Measurements from ENCODE around the gene TMEM184A. TPM values are rescaled to one million over a fixed set of nuclear protein-coding genes. Genes with fewer than 3 reads are reported as not detected.

The TMEM184A gene
- polyA plus RNA-seq, 2 of the 4 experiments (the other 2 are of a cell fraction): 14.3 to 18.4 TPM

DNA sequence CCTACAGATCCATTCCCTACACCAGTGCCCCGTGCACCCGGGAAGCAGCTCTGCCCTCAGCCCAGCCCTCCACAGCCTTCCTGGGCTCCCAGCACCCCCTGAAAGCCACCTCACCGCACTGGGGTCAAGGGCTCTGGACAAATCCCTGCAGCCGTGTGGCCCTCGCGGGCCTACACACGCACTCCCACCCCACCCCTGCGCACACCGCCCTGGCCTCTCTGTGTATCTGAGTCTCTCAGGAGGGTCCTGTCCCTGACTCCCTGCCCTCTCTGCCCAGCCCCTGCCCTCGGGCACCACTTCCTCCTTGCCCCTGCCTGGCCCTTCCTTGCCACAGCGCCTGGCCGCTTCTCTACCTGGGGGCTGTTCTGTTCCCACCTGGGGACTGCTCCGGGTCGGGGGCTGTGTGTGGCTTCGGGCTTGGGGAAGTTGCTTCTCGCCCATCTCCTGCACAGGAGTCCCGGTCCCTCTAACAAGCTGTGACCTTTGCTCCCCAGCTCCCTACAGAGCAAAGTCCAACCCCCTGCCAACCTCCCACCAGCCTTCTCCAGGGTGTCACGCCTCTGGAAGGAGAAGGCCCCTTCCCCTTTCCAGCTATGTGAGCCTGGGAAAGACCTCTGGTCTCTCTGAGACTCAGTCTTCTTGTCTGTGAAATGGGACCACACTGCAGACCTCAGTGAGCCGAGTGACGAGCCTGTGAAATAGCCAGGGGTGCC lies 1.5 kb downstream of the TMEM184A start:
- TF ChIP-seq CHD2 (IDR thresholded peaks at IDR 0.05; ENCODE audit: low read length, partially characterized antibody) (peak; percentile 2), KDM1A (IDR thresholded peaks at IDR 0.05; ENCODE audit: low read depth) (peak; percentile 99), TP53 (CRISPR knock-in tag; IDR thresholded peaks at IDR 0.05) (no peak), ESRRA (IDR thresholded peaks at IDR 0.05; ENCODE audit: borderline replicate concordance, low read length) (no peak), CBX8 (IDR thresholded peaks at IDR 0.05) (no peak), RCOR1 (IDR thresholded peaks at IDR 0.05; ENCODE audit: low read depth, low read length) (0 out of 2 replicates have a peak, but pooled peaks have one; percentile 54), HDAC2 (IDR thresholded peaks at IDR 0.05) (peak; percentile 92; the same call in 1 of the 2 replicates), CHD4 (IDR thresholded peaks at IDR 0.05; ENCODE audit: borderline replicate concordance) (peak; percentile 79; the same call in 1 of the 2 replicates)
- TF ChIP-seq, protein P1, sequence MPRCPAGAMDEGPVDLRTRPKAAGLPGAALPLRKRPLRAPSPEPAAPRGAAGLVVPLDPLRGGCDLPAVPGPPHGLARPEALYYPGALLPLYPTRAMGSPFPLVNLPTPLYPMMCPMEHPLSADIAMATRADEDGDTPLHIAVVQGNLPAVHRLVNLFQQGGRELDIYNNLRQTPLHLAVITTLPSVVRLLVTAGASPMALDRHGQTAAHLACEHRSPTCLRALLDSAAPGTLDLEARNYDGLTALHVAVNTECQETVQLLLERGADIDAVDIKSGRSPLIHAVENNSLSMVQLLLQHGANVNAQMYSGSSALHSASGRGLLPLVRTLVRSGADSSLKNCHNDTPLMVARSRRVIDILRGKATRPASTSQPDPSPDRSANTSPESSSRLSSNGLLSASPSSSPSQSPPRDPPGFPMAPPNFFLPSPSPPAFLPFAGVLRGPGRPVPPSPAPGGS (IDR thresholded peaks at IDR 0.05): no peak
- no peak; a peak in 1 of 6 replicates for ATAC-seq
- Histone ChIP-seq H3K9me3 (no peaks in the 10 kb centered on the region), H3K4me2 (peak overlapping the region; percentile 94), H3K27ac (peak overlapping the region; percentile 97 to 99), H3K4me3 (peak overlapping the region; percentile 55), H3K4me1 (peaks cover 40% of the 10 kb centered on the region)
- POLR2A ChIA-PET: interaction anchor here (2.6 kb wide), 1 partner anchor 9 kb away, joined by 24 read pairs; no protein-coding TSS in a partner anchor
- no peak for FAIRE-seq
- WGBS (ENCODE audit: missing lambda C conversion rate): 74% methylated on average over 20 of the region's 20 CpGs
- DNase-seq (ENCODE audit: low read depth in 1 of 2, low spot score in 1 of 2): no peak
- CTCF ChIA-PET: interaction anchor here (0.8 to 9.5 kb wide), 9 partner anchors 8 to 361 kb away, joined by 3 to 204 read pairs (median 5); no protein-coding TSS in a partner anchor

DNA sequence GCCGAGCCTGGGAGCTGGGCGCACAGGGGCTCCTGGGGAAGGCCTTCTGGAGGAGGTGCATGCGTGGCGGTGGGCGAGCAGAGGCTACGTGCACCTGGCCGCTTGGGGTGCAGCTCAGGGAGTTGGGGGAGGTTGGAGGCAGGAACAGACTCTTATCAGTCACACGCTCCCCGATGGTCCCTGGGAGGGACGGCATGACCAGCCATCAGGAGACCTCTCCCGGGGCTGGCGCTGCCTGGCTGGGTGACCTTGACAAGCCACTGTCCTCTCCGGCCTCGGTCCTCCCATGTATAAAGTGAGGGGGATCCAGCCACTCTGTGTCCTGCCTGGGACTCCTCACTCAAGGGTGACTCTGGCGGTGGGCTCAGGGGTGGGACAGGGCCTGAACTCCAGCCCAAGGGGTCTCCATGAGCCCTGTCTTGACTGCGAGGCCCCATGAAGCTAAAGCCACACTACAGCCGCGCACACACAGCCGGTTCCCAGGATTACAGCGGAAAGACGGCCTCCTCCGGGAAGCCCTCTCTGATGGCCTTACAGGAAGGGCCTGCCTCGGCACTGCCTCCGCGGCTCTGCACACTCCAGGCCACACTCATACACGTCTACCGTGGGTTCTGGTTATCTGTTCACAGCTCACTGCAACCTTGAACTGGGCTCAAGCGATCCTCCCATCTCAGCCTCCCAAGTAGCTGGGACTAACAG lies 2.3 kb downstream of the TMEM184A start:
- CTCF ChIA-PET: interaction anchor here (1.0 to 9.5 kb wide), 5 partner anchors 9 to 80 kb away, joined by 3 to 204 read pairs (median 16); no protein-coding TSS in a partner anchor
- 94% methylated on average over 25 of the region's 28 CpGs for WGBS (ENCODE audit: missing lambda C conversion rate)

DNA sequence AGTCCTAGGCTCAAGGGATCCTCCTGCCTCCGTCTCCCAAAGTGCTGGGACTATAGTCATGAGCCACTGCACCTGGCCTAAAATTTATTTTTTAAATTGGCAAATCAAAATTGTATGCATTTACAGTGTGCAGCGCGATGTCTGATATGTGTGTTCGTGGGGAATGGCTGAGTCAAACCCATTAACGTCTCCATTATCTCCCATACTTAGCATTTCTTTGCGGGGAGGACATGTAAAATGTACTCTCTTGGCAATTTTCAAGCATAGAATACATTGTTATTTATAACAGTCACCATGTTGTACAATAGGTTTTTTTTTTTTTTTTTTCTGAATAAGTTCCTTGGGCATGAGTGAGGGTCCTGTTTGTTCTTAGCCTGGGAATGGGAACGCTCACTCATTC lies 3.8 kb downstream of the TMEM184A start:
- no peaks in the 10 kb centered on the region for H3K9me3 ChIP-seq
- no peak overlapping the region for H3K4me2 ChIP-seq
- WGBS (ENCODE audit: missing lambda C conversion rate): 90% methylated on average over 7 of the region's 7 CpGs
- ChIA-PET CTCF (interaction anchor here (7.1 to 9.5 kb wide), 2 partner anchors 12 to 44 kb away, joined by 103 to 204 read pairs; no protein-coding TSS in a partner anchor), POLR2A (no interaction called here)
- FAIRE-seq: no peak
- no peak for ATAC-seq
- no peak overlapping the region for H3K4me3 ChIP-seq
- H3K4me1 ChIP-seq: peaks cover 39% of the 10 kb centered on the region
- DNase-seq (ENCODE audit: low read depth in 1 of 2, low spot score in 1 of 2): no peak
- H3K27ac ChIP-seq: 0 out of 6 replicates have a peak overlapping the region, but pooled peaks of 1 of the 2 experiments have one; percentile 15
- no peak for TF ChIP-seq MAZ (IDR thresholded peaks at IDR 0.05; ENCODE audit: borderline replicate concordance, low read depth, low read length)

More for the DNA sequence above, 2.3 kb downstream of the TMEM184A start:
- H3K9me3 ChIP-seq: no peaks in the 10 kb centered on the region
- H3K27ac ChIP-seq: peak overlapping the region; percentile 97 to 99
- ATAC-seq (no peak), FAIRE-seq (no peak), DNase-seq (ENCODE audit: low read depth in 1 of 2, low spot score in 1 of 2) (peak in 1 of 2 experiments; percentile 44)
- peaks cover 38% of the 10 kb centered on the region for H3K4me1 ChIP-seq
- POLR2A ChIA-PET: no interaction called here
- H3K4me2 ChIP-seq: peak overlapping the region; percentile 94
- peak overlapping the region; percentile 55; the same call in 1 of the 3 replicates for H3K4me3 ChIP-seq
- TF ChIP-seq CBX2 (IDR thresholded peaks at IDR 0.05; ENCODE audit: borderline replicate concordance, low read depth) (no peak), ZFP36 (IDR thresholded peaks at IDR 0.05; ENCODE audit: borderline replicate concordance, partially characterized antibody) (peak; percentile 83), RNF2 (IDR thresholded peaks at IDR 0.05; ENCODE audit: borderline replicate concordance, low read depth) (no peak)

DNA sequence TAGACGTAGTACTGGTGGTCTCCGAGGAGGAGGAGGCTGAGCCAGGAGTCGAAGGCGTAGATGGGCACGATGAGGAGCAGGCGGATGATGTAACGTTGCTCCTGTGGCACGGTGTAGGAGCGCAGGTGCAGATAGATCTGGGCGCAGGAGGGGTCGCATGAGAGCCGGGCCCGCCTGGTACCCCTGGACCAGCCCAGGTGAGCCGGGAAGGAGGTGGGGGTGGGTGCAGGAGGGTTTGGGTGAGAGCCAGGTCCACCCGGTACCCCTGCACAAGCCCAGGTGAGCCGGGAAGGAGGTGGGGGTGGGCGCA lies 5.2 kb downstream of the TMEM184A start:
- WGBS (ENCODE audit: missing lambda C conversion rate): 94% methylated on average over 13 of the region's 17 CpGs
- CTCF ChIA-PET: interaction anchor here (0.5 kb wide), 1 partner anchor 814 kb away, joined by 5 read pairs; no protein-coding TSS in a partner anchor
- Histone ChIP-seq H3K4me3 (no peak overlapping the region), H3K27ac (no peak overlapping the region), H3K9me3 (no peaks in the 10 kb centered on the region), H3K4me1 (peaks cover 39% of the 10 kb centered on the region), H3K4me2 (no peak overlapping the region)
- DNase-seq (ENCODE audit: low read depth in 1 of 2, low spot score in 1 of 2): no peak
- POLR2A ChIA-PET: no interaction called here
- ATAC-seq: no peak
- FAIRE-seq: no peak
- TF ChIP-seq RAD21 (conservative IDR thresholded peaks at IDR 0.05 in 1 of 2, IDR thresholded peaks at IDR 0.05 in 1 of 2): no peak
- no peak for TF ChIP-seq ZFP36 (IDR thresholded peaks at IDR 0.05; ENCODE audit: borderline replicate concordance, partially characterized antibody)
- no peak for TF ChIP-seq CHD2 (IDR thresholded peaks at IDR 0.05; ENCODE audit: low read length, partially characterized antibody)
- no peak for TF ChIP-seq FOXS1 (CRISPR knock-in tag; IDR thresholded peaks at IDR 0.05)
- TF ChIP-seq, protein P2, sequence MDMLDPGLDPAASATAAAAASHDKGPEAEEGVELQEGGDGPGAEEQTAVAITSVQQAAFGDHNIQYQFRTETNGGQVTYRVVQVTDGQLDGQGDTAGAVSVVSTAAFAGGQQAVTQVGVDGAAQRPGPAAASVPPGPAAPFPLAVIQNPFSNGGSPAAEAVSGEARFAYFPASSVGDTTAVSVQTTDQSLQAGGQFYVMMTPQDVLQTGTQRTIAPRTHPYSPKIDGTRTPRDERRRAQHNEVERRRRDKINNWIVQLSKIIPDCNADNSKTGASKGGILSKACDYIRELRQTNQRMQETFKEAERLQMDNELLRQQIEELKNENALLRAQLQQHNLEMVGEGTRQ (IDR thresholded peaks at IDR 0.05): no peak
- TF ChIP-seq CBX8 (IDR thresholded peaks at IDR 0.05): no peak
- TF ChIP-seq ESRRA (IDR thresholded peaks at IDR 0.05; ENCODE audit: borderline replicate concordance, low read length): no peak
- no peak for TF ChIP-seq CHD4 (IDR thresholded peaks at IDR 0.05; ENCODE audit: borderline replicate concordance)
- TF ChIP-seq RCOR1 (IDR thresholded peaks at IDR 0.05; ENCODE audit: low read depth, low read length): no peak
- TF ChIP-seq TP53 (CRISPR knock-in tag; IDR thresholded peaks at IDR 0.05): no peak
- TF ChIP-seq SMC3 (IDR thresholded peaks at IDR 0.05): no peak
- TF ChIP-seq KDM1A (IDR thresholded peaks at IDR 0.05; ENCODE audit: low read depth): no peak
- no peak for TF ChIP-seq NPAS2 (CRISPR knock-in tag; IDR thresholded peaks at IDR 0.05; ENCODE audit: borderline replicate concordance)
- no peak for TF ChIP-seq TFCP2L1 (CRISPR knock-in tag; IDR thresholded peaks at IDR 0.05)
- TF ChIP-seq HDAC2 (IDR thresholded peaks at IDR 0.05): no peak
- TF ChIP-seq ZSCAN20 (CRISPR knock-in tag; IDR thresholded peaks at IDR 0.05): no peak
- TF ChIP-seq HOXB5 (CRISPR knock-in tag; IDR thresholded peaks at IDR 0.05): no peak
- TF ChIP-seq, protein P3, sequence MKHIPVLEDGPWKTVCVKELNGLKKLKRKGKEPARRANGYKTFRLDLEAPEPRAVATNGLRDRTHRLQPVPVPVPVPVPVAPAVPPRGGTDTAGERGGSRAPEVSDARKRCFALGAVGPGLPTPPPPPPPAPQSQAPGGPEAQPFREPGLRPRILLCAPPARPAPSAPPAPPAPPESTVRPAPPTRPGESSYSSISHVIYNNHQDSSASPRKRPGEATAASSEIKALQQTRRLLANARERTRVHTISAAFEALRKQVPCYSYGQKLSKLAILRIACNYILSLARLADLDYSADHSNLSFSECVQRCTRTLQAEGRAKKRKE (CRISPR knock-in tag; IDR thresholded peaks at IDR 0.05; ENCODE audit: low read depth): no peak

All from A549 (cell line).